Measurements from ENCODE around the gene TECR.
"Not testable (repeated sequence)": the region's sequence is repeated elsewhere in the genome, so short reads cannot be mapped to it uniquely, and the experiment has no call there.

Gene TECR

DNA sequence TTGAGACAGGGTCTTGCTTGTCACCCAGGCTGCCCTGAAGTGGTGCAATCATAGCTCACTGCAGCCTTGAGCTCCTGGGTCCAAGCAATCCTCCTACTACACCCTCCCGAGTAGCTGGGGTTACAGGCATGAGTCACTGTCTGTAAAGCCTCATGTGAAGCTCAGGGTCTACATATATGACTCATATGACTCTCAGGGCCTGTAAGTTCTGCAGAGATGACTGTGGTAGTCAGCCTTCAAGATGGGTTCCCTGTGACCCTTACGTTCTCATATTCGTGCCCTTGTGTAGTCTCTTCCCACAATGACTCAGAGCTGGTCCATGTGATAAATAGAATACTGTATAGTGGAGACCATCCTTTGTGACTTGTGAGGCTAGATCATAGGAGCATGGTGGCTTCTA is 55.8 kb downstream of the TECR start:
- DNase-seq (ENCODE audit: low read depth): not testable (repeated sequence)

DNA sequence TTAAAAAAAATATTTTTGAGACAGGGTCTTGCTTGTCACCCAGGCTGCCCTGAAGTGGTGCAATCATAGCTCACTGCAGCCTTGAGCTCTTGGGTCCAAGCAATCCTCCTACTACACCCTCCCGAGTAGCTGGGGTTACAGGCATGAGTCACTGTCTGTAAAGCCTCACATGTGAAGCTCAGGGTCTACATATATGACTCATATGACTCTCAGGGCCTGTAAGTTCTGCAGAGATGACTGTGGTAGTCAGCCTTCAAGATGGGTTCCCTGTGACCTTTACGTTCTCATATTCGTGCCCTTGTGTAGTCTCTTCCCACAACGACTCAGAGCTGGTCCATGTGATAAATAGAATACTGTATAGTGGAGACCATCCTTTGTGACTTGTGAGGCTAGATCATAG is 60.0 kb downstream of the TECR start:
- DNase-seq (ENCODE audit: low read depth): not testable (repeated sequence)

DNA sequence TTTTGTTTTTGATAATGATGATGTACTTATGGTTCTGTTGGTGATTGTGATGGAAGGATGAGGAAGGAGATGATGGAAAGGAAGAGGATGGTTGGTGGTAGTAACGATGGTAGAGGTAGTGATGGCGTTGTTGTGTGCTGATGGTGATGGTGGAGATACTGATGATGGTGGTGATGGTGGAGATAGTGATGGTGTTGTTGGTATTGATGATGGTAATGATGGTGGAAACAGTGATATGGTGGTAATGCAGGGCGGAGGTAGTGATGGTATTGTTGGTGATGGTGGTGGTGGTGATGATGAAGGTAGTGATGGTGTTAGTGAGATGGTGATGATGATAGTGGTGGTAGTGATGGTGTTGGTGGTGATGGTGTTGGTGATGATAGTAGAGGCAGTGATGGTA is 66.2 kb downstream of the TECR start:
- no peak for DNase-seq (ENCODE audit: low read depth)

DNA sequence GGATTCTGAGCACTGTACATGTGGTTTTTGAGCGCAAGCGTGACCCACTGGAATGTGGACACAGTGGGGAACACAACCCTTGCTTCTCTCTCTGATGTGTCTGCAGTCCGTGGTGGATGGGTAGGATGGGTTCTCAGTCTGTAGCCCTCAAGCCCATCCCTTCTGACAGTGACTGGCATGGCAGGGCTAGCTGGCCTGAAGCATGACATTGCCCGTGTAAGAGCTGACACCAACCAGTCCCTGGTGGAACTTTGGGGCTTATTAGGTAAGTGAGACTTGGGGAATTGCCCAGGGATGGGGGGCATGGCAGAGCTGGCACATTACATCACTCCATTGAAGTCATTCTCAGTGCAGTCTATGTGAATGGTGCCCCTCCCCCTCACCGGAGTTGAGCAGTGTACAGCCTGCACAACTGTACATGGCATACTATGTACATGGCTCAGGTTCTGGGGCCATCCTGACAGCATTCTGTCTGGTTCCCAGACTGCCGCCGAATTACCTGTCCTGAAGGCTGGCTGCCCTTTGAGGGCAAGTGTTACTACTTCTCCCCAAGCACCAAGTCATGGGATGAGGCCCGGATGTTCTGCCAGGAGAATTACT is 70.3 kb downstream of the TECR start:
- no peak for DNase-seq (ENCODE audit: low read depth)

DNA sequence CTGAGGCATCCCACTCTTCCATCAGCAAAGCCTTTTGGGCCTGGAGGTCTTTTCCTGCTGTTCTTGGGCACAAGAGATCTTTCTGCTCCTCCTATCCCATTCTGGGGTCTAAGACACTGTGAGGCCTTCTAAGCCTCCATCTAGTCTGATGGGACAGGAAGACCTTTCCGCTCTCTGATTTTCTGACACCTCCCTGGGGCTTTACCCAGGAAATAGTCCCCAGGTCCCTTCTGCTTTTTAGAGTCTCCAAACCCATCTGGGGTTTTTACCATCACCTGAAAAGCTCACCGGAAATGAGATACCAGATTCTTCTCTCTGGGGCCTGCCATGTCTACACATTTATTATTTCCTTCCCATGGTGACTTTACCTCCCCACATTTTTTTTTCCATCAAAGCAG is 74.6 kb downstream of the TECR start:
- no peak for DNase-seq (ENCODE audit: low read depth)

DNA sequence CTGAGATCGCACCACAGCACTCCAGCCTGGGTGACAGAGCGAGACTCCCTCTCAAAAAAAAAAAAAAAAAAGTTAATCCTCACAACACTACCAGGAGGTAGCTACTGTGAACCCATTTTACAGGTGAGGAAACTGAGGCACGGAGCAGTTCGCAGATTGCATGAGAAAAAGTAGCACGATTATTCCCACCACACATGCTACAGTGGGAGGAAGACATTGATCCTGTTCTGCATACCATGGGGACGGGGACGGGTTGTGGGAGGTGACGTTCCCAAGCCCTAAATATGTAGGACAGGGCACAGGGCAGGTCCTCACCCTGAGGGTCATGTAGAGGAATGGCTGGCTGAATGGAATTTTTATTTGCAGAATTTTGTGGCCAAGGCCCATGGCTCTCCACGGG is 77.2 kb downstream of the TECR start:
- DNase-seq (ENCODE audit: low read depth): no peak

DNA sequence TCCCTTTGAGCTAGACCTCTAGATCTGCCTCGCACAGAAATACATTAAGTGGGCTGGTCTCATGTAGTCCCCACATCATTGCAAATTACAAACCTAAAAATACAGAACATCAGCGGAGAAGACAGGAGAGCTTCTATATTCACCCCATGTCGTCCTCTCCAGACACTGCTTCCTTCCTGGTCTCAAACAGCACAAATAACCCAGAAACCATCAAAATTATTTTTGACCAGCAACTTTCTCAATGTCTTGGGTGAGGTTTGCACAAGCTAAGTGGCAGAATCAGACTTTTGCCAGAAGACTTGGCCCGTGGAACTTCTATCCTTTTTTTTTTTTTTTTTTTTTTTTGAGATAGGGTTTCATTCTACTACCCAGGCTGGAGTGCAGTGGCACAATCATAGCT is 81.7 kb downstream of the TECR start:
- DNase-seq (ENCODE audit: low read depth): no peak

DNA sequence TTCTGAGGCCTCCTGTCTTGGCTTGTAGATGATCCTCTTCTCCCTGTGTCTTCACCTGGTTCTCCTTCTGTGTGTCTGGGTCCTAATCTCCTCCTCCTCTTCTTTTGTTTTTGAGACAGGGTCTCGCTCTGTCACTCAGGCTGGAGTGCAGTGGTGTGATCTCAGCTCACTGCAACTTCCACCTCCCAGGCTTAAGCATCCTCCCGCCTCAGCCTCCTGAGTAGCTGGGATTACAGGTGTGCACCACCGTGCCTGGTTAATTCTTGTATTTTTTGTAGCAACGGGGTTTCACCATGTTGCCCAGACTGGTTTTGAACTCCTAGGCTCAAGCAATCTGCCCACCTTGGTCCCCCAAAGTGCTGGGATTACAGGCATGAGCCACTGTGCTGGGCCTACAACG is 82.8 kb downstream of the TECR start:
- not testable (repeated sequence) for DNase-seq (ENCODE audit: low read depth)

DNA sequence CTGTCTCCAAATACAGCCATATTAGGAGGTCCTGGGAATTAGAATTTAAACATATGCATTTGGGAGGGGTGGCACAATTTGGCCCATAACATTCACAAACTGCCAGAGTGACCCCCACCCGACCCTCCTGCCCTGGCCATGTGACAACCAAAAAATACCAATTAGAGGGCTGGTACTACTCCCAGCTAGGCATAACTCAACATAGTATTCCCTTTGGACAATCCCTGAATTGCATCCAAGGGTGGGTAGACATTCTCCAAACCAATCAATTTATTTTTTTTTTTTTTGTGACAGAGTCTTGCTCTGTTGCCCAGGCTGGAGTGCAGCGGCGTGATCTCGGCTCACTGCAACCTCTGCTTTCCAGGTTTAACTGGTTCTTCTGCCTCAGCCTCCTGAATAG is 83.3 kb downstream of the TECR start:
- no peak for DNase-seq (ENCODE audit: low read depth)

DNA sequence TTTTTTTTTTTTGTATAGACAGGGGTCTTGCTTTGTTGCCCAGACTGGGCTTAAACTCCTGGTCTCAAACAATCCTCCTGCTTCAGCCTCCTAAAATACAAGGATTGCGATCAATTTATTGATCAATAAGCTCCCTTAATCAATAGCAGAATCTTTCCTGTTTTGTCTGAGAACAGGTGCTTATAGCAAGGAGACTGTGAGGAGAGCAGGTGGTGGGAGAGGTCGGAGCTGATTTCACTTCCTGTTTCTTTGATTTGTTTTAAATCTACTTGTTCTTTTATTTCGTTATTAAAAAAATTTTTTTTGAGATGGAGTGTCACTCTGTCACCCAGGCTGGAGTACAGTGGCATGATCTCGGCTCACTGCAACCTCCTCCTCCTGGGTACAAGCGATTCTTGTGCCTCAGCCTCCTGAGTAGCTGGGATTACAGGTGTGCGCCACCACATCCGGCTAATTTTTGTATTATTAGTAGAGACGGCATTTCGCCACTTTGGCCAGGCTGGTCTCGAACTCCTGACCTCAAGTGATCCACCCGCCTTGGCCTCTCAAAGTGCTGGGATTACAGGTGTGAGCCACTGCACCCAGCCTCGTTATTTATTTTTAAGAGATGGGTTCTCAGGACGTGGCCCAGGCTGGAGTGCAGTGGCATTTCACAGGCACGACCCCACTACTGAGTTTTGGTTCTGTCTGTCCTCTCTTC is 84.2 kb downstream of the TECR start:
- DNase-seq (ENCODE audit: low read depth): not testable (repeated sequence)

DNA sequence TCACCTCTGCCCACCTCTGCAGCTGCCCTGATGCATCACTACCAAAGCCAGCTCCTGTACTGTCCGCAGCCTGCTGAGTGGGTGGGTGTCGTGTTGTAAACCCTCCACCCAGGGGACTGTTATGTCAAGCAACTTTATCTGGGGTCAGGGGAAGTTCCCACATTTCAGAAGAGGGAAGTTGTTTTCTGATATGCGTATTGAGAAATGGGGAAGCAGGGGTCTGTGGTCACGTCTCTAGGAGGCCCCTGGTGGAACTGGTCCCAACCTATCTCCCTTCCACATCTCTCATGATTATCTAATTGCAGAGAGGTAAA is 84.7 kb downstream of the TECR start:
- DNase-seq (ENCODE audit: low read depth): no peak
